HFF-Myc (cell line): ENCODE data around the gene RAB3C.

Source experiments
- DNase-seq: peaks from one replicate; pipeline ENCODE4 v3.0.0-alpha.2; 2011; ENCODE audit warnings: low read depth; ENCODE audit errors: extremely low read depth
- H3K4me3 ChIP-seq: replicated peaks from 2 replicates; pipeline ENCODE4 v1.5.1; 2011; ENCODE audit warnings: low read depth, mild to moderate bottlenecking, control low read depth, low read length
- TF ChIP-seq, protein P1 (sequence below): IDR thresholded peaks from 2 replicates; pipeline ENCODE4 v1.5.1; 2012; ENCODE audit warnings: mild to moderate bottlenecking, low read depth, low read length, control low read depth; ENCODE audit errors: missing control alignments

Gene RAB3C

DNA sequence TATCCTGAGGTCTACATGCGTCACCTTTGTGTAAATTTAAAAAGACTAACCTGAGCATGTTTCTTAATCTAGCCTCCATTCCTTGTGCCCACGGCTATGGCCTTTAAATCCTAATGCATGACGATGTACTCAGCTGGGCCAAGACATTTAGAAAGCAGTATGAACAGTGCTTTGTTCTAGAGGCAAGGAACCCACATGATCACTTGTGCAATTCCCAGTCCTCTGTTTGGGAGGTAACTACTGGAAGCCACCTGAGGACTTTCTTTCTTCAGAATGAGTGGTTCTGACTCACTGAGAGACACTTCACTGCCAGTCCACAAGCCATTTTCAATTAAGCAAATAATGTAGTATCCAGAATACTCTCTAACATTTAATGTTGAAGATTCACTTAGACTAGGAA is 181.3 kb downstream of the RAB3C start:
- H3K4me3 ChIP-seq = no peak overlapping the region
- TF ChIP-seq, protein P1, sequence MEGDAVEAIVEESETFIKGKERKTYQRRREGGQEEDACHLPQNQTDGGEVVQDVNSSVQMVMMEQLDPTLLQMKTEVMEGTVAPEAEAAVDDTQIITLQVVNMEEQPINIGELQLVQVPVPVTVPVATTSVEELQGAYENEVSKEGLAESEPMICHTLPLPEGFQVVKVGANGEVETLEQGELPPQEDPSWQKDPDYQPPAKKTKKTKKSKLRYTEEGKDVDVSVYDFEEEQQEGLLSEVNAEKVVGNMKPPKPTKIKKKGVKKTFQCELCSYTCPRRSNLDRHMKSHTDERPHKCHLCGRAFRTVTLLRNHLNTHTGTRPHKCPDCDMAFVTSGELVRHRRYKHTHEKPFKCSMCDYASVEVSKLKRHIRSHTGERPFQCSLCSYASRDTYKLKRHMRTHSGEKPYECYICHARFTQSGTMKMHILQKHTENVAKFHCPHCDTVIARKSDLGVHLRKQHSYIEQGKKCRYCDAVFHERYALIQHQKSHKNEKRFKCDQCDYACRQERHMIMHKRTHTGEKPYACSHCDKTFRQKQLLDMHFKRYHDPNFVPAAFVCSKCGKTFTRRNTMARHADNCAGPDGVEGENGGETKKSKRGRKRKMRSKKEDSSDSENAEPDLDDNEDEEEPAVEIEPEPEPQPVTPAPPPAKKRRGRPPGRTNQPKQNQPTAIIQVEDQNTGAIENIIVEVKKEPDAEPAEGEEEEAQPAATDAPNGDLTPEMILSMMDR = no peak

DNA sequence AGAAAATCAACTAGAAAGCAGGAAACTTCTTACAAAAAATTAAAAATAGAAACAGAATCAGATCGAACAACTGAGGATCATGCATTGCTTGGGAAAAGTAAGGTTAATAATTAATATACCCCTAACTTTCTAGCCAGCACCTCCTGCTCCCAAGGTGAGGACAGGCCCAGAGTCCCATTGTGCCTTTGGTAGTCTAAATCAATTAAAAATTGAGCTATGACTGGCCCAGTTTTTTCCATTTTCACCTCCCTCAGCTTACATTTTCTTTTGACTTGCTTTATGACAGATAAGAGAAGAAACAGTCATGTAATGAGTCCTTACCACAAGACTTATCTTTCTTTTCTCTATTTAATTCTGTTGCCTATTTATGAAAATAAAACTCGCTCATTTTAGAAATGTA is 182.2 kb downstream of the RAB3C start:
- TF ChIP-seq, protein P1 = no peak
- DNase-seq = no peak

More for the DNA sequence above, 181.3 kb downstream of the RAB3C start:
- DNase-seq = no peak

DNA sequence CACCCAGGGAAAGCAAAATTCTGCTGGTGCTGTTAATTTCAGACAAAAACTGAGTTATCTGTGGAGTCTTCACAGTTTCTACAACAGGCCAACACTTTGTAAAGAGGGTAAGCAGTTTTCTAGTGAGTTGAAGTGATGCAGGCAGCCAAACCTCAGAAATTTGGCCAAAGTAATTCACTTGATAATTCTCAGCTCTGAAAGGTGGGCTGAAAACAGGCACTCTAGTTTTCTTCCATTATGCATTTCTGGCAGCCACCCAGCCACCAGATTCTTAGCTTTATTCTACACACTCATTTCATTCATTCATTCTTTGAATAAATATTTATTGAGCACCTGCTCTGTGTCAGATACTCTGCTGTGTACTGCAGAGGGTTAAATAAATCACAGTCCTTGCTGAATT is 184.2 kb downstream of the RAB3C start:
- TF ChIP-seq, protein P1 = no peak
- DNase-seq = no peak
- H3K4me3 ChIP-seq = no peak overlapping the region

More for the DNA sequence above, 182.2 kb downstream of the RAB3C start:
- H3K4me3 ChIP-seq = no peak overlapping the region

DNA sequence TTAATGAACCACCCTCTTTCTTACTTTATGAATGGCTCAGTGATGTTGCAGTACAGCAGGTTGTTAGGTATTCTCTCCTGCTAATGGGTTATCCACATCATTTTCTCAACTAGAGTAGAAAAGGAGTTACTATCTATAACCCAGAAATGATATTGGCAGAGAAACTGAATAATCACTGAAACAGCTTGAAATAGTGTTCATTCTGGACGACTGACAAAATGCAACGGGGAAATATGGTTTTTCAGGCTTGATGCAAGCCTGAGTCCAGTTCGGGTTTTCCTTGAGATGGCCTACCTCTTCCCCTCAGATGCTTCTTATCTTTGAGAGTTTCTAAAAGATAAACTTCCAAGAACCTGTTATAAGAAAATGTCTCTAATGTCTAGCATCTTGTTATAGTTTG is 187.3 kb downstream of the RAB3C start:
- no peak for DNase-seq
- TF ChIP-seq, protein P1 = no peak
- H3K4me3 ChIP-seq = no peak overlapping the region

DNA sequence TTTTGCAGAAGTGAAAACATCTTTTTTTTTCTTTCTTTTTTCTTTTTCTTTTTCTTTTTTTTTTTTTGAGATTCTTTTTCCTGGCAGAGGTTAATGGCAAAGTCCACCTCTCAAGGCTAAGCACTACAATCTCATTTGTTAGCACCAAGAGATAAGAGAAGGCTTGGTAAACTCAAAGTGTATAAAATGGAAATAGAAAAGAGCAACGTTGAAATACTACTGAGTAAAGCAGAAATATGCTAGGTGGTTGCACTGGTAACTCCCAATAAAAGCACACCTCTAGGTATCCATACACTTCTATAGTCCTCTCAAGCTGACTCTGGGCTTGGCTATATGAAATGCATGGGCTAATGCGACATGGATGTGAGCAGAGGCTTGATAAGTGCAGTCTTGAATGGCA is 188.9 kb downstream of the RAB3C start:
- TF ChIP-seq, protein P1 = no peak
- DNase-seq = no peak
- H3K4me3 ChIP-seq = no peak overlapping the region

DNA sequence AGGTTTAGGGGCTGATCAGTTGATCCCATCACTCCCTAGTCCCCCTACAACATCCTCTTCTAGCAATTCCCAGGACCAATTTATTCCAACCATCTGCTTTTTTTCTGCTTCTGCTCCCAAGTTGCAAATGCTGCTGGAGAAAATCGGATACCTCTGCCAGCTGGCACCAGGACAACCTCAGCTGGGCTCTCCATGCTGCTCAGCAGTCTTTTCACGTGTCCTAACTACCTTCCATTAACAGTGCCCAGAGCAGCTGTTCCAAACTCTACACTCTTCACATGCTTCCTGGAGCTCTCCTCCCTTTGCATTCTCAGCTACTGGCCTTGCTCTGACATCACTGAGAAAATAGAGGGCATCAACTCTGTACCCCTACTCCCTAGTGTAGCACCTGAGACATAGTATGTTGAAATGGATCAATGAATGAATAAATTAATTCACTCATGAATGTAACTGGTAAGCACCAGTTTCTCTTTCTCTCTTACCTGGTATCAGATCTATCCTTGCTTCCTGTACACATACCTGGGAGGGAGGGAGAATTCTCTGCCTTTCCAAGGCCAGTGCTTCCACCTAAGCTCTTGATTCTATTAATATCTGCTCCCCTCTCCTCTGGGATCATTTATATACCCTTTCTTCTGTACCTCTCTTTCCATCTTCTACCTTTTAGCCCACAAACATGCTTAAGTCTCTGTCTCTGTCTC is 191.0 kb downstream of the RAB3C start:
- TF ChIP-seq, protein P1 = no peak
- DNase-seq = no peak
- H3K4me3 ChIP-seq = no peak overlapping the region

DNA sequence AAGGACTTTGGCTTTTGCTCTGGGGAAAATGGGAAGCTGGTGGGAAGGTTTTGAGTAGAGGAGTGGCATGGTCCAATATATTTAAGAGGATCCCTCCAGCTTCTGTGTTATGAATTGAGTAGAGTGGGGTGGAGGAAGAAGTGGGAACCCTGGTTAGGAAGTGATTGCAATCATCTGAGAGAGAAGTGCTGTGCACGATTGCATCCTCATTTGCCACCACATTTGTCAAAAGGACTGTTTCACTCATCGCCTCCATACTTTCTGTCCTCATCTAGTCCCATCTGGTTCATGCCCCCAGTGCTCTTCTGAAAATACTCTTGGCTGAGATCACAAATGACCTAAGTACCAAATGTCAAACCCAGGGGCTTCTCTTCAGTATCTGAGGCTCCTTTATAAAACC is 192.1 kb downstream of the RAB3C start:
- no peak for DNase-seq
- H3K4me3 ChIP-seq = no peak overlapping the region
- TF ChIP-seq, protein P1 = no peak
